Measurements from ENCODE around the gene TOMM20. TPM values are rescaled to one million over a fixed set of nuclear protein-coding genes. Genes with fewer than 3 reads are reported as not detected.
"Not testable (repeated sequence)": the region's sequence is repeated elsewhere in the genome, so short reads cannot be mapped to it uniquely, and the experiment has no call there.

The TOMM20 gene
- total RNA-seq: 70.6 and 78.6 TPM in 2 replicates

DNA sequence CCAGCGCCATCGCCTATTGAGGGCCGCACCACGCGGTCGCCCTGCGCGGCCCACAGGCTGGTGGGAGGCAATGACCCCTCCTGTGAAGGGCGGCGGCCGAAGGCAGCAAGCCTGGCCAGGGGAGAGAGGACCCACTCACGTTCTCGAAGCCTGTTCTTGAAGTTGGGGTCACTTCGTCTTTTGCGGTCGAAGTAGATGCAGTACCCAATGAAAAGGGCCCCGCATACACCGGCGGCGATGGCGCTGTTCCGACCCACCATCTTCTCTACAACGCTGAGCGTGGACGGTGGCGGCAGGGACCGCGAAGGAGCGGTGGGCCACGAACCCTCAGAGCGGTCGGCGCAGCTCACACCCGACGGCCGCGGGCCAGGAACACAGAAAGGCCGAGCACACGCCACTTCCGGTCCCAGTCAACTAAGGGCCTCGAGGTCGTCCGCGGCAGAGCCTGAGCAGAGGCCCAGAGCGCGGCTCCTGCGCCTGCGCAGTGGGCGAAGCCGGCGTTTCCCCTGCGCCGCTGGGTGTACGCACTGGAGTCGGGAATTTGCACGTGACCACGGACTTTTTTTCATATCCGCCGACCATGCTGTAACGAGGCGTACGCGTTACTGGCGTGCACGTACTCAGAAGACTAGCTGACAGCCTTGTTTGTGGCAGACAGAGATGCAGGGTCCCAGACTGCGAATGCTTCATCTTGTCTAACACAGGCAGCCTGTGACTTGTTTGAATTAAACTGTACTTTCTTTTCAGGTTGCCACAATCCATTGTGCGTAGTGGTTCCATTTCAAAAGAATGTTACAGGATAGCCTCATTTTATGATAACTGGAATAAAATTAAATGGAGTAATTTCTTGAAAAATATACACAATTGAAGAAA lies at the start of gene TOMM20:
Gene TOMM20 (minus strand): TSS at position 382 of the 873 bp plus-strand sequence. CDS start 122 bp downstream, at position 260.
- intact Hi-C loops (cut with micrococcal nuclease): loop anchor here (1.0 to 5.0 kb wide), 5 partner anchors 24 to 756 kb away; partner anchors contain the start of genes ARID4B, B3GALNT2, COA6 and GGPS1

DNA sequence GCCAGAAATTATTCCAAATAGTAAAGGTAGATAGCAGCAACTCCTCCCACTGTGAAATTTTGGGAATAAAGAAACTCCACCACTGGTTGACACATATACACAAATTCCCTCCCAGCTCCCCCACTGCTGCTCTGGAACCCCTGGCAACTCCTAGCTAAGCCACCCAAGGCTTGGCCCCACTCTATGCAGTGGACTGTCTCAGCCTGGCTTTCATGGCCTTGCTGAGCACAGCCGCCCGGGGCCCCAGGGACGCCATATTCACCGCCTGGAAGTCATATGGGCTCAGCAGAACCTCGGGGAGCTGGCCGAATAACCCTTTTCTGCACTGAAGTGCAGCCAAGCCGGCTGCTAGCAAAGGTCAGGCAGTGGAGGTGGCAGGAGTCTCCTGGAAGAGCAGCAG lies 47.8 kb upstream of the TOMM20 start:
- intact Hi-C loops (cut with micrococcal nuclease): no loop called here

DNA sequence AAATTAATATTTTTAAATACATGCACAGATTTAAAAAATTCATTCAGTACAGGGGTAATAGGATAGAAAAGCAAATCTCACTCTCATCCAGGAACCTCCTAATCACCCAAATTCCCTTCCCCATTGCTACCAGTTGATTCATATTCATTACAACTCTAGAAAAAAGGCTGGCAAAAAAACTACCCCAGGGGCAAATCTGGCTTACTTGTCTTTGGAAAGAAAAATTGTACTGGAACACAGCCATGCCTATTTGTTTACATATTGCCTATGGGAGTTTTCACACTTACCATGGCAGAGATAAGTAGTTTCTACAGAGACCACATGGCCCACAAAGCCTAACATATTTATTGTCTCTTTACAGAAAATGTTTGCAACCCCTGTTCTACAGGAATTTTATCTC lies 41.3 kb upstream of the TOMM20 start:
- intact Hi-C loops (cut with micrococcal nuclease): no loop called here

DNA sequence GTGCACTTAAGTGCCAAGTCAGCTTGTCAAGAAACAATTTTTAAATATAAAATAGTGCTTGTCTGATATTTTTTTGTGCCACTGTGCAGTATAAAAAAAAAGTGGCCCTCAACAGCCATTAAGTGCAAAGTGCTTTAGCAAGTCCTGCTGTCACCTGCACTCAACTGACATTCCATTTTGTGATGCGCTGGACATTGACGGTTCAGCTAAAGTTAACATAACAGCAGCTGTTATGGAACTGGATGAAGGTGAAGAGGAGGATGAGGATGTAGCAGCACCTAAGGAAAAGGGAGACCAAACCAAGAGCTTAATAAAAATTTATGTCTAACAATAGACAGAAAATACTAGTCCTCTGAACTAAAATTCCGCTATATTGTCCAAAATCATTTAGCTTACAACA lies 39.7 kb upstream of the TOMM20 start:
- intact Hi-C loops (cut with micrococcal nuclease): no loop called here

DNA sequence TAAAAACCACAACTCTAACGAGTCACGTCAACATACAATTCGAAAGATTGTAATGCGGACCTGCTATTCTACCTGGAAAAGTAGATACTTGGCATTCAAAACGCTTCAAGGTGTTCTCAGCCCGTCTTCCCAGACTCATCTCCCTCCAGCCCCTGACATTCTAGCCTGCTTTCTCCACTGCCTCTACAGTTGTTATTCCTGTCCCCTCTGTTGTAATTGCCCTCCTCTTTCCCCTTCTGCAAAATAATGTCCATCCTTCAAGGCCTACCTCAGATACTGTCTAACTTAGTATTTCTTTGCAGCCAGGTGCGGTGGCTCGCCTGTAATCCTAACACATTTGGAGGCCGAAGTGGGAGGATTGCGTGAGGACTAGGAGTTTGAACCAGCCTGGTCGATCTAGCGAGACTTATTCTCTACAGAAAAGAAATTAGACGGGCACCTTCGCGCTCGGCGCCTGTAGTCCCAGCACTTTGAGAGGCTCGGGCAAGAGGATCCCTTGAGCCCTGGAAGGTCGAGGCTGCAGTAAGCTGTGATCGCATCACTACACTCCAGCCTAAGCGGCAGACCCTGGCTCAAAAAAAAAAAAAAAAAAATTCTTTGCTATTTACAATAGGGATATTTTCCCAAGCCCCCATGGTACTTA lies 33.2 kb upstream of the TOMM20 start:
- intact Hi-C loops (cut with micrococcal nuclease): loop anchor here (1.0 to 5.0 kb wide), 7 partner anchors 34 to 551 kb away; partner anchors contain the start of genes ARID4B, GGPS1, IRF2BP2 and TBCE

DNA sequence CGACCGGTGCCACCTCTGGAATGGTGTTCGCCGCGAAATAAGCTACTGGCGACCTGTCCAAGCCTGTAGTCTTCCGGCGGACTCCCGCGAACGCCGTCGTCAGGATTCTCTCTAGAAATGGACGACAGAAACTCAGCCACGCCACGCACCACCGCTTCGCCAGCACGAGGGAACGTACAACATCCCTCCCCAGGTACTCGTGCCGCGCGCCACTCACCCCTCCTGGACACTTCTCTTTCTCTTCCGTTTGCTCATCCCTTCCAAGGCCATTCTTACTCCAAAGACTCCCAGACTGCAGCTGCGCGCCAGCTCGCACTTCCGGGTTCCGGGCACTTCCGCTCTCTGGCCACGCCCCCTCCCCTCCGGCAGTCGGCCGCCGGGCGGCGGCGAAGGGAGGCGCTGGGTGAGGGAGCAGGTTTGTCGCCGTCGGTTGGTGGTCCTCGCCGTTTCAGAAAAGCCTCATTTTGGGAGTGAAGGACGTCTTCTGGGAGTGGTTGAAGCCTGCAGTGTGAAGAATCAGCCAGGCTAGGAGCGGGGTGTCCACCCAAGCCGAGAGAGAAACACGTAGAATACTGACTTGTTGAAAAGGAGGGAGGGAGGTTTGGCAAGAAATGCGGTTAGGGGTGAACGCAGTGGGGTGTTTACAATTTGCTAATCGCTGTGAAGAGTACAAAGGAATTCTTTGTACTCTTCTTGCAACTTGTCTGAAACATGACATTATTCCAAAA lies 32.5 kb upstream of the TOMM20 start, which contains the start of gene RBM34:
Gene RBM34 (minus strand): TSS at position 294 of the 728 bp plus-strand sequence. CDS start 24 bp downstream, at position 270.
- intact Hi-C loops (cut with micrococcal nuclease): loop anchor here (1.0 to 5.0 kb wide), 7 partner anchors 33 to 550 kb away; partner anchors contain the start of genes ARID4B, GGPS1, IRF2BP2 and TBCE

DNA sequence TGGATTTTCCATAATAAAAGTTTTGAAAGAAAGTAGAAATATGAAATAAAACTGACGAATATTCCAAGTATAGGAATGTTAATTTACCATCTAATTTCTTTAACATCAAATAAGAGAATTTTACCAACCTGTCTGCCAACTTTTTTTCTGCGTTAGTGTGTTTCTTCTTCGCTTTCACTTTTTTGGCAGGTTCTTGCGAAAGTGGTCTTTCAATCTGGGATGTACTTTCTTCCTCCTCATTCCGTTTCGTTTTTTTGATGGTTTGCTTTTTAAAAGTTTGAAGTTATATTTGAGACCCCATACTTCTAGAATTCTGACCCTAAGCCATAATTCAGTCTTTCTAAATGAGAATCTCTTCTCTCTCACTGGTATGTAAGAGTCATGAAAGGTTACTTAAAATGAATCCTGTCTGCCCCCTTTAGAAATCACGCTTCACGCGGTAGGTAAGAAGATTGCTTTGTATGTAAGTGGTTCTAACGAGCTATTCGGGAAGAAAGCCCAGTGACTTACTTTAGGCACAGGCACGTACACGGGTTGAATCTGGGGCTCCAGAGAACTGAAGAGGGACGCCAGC lies 31.8 kb upstream of the TOMM20 start:
- intact Hi-C loops (cut with micrococcal nuclease): loop anchor here (2.0 to 5.0 kb wide), 2 partner anchors 47 to 550 kb away; partner anchors contain the start of gene IRF2BP2

DNA sequence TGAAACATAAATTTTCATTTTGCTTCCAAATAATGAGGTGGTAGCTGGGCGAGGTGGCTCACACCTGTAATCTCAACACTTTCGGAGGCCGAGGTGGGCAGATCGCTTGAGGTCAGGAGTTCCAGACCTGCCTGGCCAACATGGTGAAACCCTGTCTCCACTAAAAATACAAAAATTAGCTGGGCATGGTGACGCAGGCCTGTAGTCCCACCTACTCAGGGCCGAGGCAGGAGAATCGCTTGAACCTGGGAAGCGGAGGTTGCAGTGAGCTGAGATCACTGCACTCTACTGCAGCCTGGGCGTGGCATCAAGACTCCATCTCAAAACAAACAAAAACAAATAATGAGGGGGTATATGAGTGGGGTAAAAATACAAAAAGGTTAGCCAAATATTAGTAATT lies 31.3 kb upstream of the TOMM20 start:
- intact Hi-C loops (cut with micrococcal nuclease): loop anchor here (2.0 to 5.0 kb wide), 2 partner anchors 47 to 549 kb away; partner anchors contain the start of gene IRF2BP2

DNA sequence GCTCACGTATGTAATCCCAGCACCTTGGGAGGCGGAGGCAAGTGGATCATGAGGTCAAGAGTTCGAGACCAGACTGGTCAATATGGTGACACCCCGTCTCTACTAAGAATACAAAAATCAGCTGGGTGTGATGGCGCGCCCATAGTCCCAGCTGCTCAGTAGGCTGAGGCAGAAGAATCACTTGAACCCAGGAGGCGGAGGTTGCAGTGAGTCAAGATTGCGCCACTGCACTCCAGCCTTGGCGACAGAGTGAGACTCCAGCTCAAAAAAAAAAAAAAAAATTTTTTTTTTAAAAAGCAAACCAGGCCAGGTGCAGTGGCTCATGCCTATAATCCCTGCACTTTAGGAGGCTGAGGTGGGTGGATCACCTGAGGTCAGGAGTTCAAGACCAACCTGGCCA lies 30.6 kb upstream of the TOMM20 start:
- intact Hi-C loops (cut with micrococcal nuclease): not testable (repeated sequence)

DNA sequence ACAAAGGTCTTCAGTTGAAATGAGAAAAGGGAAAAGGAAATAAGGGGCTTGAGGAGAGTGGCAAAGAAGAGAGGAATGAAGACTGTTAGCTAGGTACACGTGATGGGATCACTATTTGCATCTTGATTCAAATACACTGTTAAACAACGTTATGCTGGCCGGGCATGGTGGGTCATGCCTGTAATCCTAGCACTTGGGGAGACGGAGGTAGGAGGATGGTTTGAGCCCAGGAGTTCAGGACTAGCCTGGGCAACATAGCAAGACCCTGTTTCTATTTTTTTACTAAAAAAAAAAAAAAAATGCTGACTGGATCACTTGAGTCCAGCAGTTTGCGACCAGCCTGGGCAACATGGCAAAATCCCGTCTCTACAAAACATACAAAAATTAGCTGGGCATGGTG lies 30.0 kb upstream of the TOMM20 start:
- intact Hi-C loops (cut with micrococcal nuclease): no loop called here

DNA sequence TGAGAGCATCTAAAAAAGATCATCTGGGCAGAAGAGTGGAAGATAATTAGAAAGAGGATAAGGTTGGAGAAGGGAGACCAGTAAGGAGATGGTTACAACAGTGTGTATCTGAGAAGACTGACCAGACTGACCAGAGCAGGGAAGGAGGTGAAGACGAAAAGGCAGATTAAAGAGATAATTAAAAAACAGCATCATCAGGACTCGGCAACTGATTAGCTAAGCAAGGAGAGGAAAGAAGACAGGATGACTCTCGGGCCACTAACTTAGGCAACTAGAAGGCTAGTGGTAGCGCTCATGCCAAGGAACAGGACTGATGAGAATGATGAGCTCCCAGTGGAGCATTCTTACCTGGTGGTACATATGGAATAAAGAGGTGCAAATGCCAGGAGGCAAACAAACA lies 28.5 kb upstream of the TOMM20 start:
- intact Hi-C loops (cut with micrococcal nuclease): no loop called here

DNA sequence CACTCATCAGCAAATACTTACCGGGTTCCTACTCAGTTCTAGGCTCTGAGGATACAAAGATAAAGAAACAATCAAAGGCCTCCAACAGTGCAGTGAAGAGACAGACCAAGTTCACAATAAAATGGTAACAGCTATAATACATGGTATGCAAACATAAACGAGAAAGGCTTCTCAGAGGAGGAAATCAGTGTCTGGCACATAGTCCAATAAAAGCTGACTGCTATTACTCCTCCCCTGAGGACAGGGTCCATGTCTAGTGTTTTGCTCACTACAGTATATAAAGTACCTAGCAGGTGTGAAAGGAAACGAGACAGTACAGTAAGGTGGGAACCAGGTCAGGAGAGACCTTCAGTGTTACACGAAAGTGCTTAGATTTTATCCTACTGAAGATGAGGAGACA lies 28.1 kb upstream of the TOMM20 start:
- intact Hi-C loops (cut with micrococcal nuclease): no loop called here

DNA sequence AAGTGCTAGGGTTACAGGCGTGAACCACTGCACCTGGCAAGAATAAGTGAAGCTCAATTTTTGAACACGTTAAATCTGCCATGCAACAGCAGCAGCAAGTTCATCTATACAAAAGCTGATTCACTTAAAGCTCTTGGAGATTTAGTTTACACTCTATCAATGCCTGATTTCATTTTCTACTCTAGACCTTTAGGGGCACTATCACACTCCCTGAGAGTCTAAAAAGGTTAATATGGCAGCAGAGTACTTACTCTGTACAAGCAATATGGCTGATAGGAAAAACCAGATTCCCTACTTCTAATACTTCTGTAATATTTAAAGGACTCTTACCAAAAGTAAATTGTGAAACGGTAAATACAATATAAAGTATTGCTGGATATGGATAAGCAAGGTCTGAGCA lies 27.6 kb upstream of the TOMM20 start:
- intact Hi-C loops (cut with micrococcal nuclease): no loop called here

DNA sequence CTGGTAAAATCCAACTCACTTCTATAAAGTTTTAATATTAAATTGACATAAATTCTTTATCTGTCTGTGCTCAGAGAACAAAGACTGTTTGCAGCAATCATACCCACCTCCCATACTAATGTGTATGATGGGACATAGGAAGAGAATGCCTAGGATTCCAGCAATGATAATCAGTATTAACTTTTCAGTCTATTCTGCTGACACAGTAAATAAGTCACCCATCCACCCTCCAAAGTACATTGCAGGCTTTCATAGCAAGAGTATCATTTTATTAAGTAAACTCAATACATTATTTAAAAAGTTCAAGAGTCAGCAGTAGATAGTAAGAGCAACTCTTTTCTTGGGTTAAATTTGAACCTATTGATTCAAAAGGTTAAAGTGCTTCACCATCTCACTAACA lies 23.6 kb upstream of the TOMM20 start:
- intact Hi-C loops (cut with micrococcal nuclease): no loop called here

DNA sequence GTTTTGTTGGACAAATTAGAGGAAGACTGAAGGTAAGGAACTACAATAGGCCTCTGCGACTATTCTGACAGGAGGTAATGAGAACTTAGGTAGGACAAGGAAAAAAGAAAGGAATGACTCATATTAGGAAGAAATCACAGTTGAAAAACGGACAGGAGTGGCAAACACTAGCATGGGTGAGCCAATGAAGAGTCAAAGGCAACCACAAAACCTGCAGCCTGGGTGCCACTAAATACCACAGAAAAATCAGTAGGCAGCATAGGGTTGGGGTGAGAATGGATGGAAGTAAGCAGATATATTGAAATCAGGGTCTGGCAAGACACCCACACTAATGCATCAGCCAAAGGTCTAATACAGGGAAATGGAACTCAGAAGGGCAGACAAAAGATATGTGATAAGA lies 22.4 kb upstream of the TOMM20 start:
- intact Hi-C loops (cut with micrococcal nuclease): no loop called here

DNA sequence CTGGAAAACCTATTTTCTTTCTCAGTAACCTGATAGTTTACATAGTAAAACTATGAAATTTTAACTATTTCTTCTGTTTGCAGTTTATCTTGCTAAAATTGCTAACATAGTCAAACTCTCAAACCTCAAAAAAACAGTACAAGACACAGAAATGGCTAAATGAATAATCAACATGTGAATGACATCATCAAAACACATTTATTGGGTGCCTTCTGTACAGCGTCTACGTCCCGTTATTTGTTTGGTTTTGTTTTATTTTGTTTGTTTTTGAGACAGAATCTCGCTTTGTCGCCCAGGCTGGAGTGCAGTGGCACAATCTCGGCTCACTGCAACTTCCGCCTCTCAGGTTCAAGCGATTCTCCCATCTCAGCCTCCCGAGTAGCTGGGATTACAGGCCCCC lies 21.2 kb upstream of the TOMM20 start:
- intact Hi-C loops (cut with micrococcal nuclease): no loop called here

DNA sequence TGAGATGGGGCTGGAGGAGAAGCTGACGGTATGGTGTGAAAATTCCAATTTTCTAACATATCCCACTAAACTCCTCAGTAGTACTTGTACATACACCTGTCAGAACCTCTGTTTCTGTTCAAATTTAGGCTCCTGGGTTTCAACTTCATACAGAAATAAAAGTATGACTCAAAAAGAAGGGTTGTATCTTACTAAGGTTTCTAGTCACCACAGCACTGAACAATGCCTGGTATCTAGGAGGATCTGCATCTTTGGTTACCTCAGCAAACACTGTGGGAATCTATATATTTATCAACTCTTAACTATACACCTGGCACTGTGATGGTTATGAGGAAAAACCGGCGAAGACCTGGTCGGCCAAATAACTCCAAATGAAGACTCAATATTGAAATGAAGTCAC lies 18.6 kb upstream of the TOMM20 start:
- intact Hi-C loops (cut with micrococcal nuclease): no loop called here

DNA sequence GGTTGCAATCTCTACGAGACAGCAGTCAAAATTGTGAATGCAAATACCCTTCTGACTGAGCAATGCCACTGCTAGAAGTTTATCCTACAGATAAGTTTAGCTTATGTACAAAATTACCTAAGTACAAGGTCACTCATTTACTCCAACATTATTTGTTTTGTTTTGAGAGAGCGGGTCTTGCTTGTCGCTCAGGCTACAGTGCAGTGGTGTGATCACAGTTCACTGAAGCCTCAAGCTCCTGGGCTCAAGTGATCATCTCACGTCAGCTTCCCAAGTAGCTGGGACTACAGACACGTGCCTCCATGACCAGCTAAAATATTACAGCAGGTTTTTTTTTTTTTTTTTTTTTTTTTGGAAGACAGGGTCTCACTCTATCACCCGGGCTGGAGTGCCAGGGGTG lies 17.0 kb upstream of the TOMM20 start:
- intact Hi-C loops (cut with micrococcal nuclease): no loop called here

DNA sequence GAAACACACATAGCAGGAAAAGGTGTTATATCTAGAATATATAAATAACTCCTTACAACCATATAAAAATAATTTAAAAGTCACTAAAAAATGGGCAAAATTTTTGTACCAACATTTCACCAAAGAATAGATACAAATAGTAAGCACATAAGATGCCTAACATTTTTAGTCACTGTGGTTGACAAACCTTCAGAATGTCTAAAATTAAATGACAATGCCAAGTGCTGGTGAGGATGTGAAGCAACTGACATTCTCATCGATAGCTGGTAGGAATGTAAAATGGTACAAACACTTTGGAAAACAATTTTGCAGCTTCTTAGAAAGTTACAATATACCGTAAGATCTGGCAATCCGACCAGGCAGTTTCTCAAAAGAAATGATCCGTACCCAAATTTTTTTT lies 14.4 kb upstream of the TOMM20 start:
- intact Hi-C loops (cut with micrococcal nuclease): no loop called here

DNA sequence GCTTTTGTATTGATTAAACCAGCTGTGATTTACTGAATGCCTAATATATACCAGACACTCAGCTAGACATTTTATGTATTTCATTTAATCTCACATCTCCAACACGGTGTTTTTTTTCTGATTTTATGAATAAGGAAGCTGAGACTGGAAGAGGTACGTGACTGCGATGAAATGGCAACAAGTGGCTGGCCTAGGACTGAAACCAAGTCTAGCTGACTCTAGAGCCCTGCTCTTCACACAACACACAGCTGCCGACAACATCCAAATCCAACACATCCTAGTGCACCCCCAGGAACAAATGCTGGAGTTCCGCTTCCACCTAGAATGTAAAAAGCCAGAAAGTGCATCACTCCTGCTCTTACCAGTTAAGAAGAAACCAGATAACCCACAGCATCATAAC lies 10.7 kb upstream of the TOMM20 start:
- intact Hi-C loops (cut with micrococcal nuclease): no loop called here

DNA sequence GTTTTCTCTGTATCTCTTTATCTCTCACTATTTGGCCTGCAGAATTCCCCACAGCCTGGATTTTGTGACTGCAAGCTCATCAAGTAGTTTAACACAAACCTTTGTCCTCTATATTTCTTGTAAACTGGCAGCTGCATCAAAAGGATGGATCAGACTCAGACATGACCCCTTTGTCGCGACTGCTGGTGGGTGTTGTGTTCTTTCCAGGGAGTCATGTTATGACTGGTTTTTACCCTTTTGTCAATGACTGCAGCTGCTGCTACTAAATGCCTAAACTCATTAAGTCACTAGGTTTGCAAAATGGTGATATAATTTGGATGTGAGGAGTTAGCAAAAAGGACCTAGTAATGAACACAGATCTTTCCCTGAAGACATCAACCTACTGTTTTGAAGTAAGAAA lies 10.2 kb upstream of the TOMM20 start:
- intact Hi-C loops (cut with micrococcal nuclease): no loop called here

Measured in T-helper 2 cell treated with Interferon-gamma antibody and Interleukin-4, amounts not matched to agents 100 ng/mL and 5 ng/mL, for 36 hours (primary cell).